ENCODE measurements around the gene KCTD15.

DNA sequence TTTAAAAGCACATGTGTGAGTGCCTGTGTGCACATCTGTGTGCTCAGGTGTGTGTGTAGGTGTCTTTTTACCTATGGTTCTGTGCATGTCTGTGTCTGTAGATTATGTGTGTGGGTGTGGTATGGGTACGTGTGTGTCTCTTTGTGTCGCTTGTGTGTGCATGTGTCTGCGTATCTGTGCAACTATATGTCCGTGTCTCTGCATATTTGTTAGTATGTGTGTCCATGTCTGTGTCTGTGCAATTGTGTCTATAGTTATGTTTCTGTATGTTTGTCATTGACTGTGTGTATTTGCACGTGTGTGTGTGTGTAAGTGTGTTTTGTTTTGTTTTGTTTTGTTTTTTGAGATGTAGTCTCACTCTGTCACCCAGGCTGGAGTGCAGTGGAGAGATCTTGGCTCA is 7.3 kb upstream of the KCTD15 start:
- no peak for TF ChIP-seq EZH2 (IDR thresholded peaks at IDR 0.05)
- no peak for TF ChIP-seq POLR2AphosphoS5 (IDR thresholded peaks at IDR 0.05; ENCODE audit: borderline replicate concordance, low read depth, low read length)
